Measurements from ENCODE around the gene MYO15A.

MYO15A gene

DNA sequence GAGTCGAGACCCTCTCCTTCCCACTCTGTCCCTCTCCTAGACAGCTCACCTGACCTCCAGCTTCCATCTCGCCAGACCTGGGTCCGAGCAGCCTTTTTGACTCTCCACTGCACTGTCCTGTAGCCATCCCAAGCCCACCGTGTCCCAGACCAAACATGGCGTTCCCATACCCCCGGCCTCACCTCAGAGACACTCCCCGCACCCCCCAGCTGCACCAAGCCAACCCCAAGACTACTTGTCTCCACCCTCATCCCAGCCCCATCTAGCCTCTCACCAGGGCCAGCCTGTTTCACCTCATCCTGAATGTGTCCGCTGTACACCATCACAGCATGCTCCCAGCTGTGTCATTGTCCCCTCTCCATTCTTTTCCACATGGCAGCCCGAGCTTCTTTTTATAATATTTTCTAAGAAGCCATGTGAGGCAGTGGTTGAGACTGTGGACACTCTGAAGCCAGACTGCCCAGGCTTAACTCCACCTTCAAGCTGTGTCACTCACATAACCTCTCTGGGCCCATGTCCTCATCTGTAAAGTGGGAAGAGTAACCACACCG is 1.5 kb downstream of the MYO15A start:
- TF ChIP-seq GATA1 (IDR thresholded peaks at IDR 0.05; ENCODE audit: low read depth, low read length), result no peak
- no peak for TF ChIP-seq POLR2A (IDR thresholded peaks at IDR 0.05; ENCODE audit: low read length)
- DNase-seq, result no peak

DNA sequence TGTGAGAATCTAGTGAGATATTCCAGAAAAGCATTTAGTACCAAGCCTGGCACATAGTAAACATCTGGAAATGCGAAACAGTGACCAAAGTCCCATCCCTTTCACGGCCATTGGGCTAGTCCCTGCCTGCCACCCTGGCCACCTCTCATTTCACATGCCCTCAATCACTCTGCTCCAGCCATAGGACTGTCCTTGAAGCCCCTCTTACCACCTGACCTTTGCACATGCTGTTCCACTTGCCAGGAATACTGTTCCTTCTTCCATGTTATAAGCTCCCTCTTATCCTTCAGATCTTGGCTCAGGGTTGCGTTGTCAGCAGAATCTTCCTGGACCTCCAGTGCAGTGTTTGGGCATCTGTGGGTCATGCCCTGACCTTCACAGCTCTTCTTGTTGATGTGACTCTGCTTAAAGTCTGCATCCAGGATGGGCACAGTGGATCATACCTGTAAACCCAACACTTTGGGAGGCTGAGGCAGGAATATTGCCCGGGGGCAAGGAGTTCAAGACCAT is 2.1 kb downstream of the MYO15A start:
- no peak for TF ChIP-seq POLR2A (IDR thresholded peaks at IDR 0.05; ENCODE audit: low read length)
- no peak for TF ChIP-seq GATA1 (IDR thresholded peaks at IDR 0.05; ENCODE audit: low read depth, low read length)
- DNase-seq, result no peak

DNA sequence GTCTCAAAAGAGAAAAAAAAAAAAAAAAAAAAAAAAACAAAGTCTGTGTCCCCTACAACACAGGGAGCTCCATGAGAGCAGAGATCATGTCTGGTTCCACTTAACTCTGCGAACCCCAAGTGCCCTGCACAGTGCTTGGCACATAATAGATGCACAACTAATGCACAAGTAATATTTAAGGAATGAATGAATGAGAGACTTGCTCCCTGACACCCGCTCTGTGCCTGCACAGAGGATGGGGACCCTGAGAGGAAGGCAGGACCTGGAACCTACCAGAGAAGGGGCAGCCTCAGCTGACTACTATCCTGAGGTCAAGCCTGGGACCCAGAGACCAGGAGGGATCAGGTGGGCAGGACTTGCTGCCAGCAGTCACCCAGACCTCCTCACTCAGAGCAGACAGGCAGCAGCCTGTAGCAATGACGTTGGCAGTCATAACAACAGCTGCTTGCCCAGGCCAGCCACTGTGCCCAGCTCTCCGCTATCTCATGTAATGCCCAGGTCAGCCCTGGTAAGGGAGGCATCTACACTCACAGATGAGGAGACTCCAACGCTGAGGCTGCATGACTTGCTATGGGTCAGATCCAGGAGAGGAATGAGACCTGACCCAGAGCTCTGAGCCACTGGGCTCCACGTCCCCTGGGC is 2.9 kb downstream of the MYO15A start:
- TF ChIP-seq GATA1 (IDR thresholded peaks at IDR 0.05; ENCODE audit: low read depth, low read length), result no peak
- no peak for TF ChIP-seq POLR2A (IDR thresholded peaks at IDR 0.05; ENCODE audit: low read length)

GRCh38 chr17:18115517-18115916 is 7.0 kb downstream of the MYO15A start:
- no peak for TF ChIP-seq GATA1 (IDR thresholded peaks at IDR 0.05; ENCODE audit: low read depth, low read length)
- no peak for TF ChIP-seq POLR2A (IDR thresholded peaks at IDR 0.05; ENCODE audit: low read length)
- DNase-seq, result no peak

More for the DNA sequence above, 2.9 kb downstream of the MYO15A start:
- DNase-seq, result no peak

- no peak for TF ChIP-seq GATA1 (IDR thresholded peaks at IDR 0.05; ENCODE audit: low read depth, low read length)
- TF ChIP-seq POLR2A (IDR thresholded peaks at IDR 0.05; ENCODE audit: low read length), result no peak
- no peak for DNase-seq
Observed at GRCh38 chr17:18116078-18116477, 7.5 kb downstream of the MYO15A start.

- TF ChIP-seq POLR2A (IDR thresholded peaks at IDR 0.05; ENCODE audit: low read length) (no peak), GATA1 (IDR thresholded peaks at IDR 0.05; ENCODE audit: low read depth, low read length) (no peak)
- DNase-seq, result no peak
Observed at GRCh38 chr17:18117533-18117932, 9.0 kb downstream of the MYO15A start.

- no peak for TF ChIP-seq GATA1 (IDR thresholded peaks at IDR 0.05; ENCODE audit: low read depth, low read length)
- TF ChIP-seq POLR2A (IDR thresholded peaks at IDR 0.05; ENCODE audit: low read length), result no peak
Observed at GRCh38 chr17:18117982-18118975, 9.7 kb downstream of the MYO15A start.

DNA sequence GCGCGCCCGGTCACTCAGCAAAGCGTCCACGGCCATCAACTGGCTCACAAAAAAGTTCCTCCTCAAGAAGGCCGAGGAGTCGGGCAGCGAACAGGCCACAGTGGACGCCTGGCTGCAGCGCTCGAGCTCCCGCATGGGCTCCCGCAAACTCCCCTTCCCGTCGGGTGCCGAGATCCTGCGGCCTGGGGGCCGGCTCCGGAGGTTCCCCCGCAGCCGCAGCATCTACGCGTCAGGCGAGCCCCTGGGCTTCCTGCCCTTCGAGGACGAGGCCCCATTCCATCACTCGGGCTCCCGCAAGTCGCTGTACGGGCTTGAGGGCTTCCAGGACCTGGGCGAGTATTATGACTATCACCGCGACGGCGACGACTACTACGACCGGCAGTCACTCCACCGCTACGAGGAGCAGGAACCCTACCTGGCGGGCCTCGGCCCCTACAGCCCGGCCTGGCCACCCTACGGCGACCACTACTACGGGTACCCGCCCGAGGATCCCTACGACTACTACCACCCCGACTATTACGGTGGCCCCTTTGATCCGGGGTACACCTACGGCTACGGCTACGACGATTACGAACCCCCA is 10.7 kb downstream of the MYO15A start:
- TF ChIP-seq POLR2A (IDR thresholded peaks at IDR 0.05; ENCODE audit: low read length) (no peak), GATA1 (IDR thresholded peaks at IDR 0.05; ENCODE audit: low read depth, low read length) (no peak)
- no peak for DNase-seq

More at GRCh38 chr17:18117982-18118975, 9.7 kb downstream of the MYO15A start:
- DNase-seq, result no peak

GRCh38 chr17:18119938-18120337 is 11.4 kb downstream of the MYO15A start:
- no peak for TF ChIP-seq GATA1 (IDR thresholded peaks at IDR 0.05; ENCODE audit: low read depth, low read length)
- TF ChIP-seq POLR2A (IDR thresholded peaks at IDR 0.05; ENCODE audit: low read length), result no peak

DNA sequence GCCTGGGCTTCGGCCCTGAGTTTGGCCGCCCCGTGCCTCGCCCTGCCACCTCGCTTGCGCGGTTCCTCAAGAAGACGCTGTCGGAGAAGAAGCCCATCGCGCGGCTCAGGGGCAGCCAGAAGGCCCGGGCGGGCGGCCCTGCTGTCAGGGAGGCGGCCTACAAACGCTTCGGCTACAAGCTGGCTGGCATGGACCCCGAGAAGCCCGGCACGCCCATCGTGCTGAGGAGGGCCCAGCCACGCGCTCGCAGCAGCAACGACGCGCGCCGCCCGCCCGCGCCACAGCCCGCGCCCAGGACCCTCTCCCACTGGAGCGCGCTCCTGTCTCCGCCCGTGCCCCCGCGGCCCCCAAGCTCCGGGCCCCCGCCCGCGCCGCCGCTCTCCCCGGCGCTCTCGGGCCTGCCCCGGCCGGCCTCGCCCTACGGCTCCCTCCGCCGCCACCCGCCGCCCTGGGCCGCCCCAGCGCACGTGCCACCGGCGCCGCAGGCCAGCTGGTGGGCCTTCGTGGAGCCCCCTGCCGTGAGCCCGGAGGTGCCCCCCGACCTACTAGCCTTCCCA is 12.0 kb downstream of the MYO15A start:
- TF ChIP-seq GATA1 (IDR thresholded peaks at IDR 0.05; ENCODE audit: low read depth, low read length) (no peak), POLR2A (IDR thresholded peaks at IDR 0.05; ENCODE audit: low read length) (no peak)
- DNase-seq, result no peak

More at GRCh38 chr17:18119938-18120337, 11.4 kb downstream of the MYO15A start:
- DNase-seq, result no peak

GRCh38 chr17:18121144-18121910 is 12.8 kb downstream of the MYO15A start:
- no peak for DNase-seq
- TF ChIP-seq POLR2A (IDR thresholded peaks at IDR 0.05; ENCODE audit: low read length), result no peak
- TF ChIP-seq GATA1 (IDR thresholded peaks at IDR 0.05; ENCODE audit: low read depth, low read length), result no peak

DNA sequence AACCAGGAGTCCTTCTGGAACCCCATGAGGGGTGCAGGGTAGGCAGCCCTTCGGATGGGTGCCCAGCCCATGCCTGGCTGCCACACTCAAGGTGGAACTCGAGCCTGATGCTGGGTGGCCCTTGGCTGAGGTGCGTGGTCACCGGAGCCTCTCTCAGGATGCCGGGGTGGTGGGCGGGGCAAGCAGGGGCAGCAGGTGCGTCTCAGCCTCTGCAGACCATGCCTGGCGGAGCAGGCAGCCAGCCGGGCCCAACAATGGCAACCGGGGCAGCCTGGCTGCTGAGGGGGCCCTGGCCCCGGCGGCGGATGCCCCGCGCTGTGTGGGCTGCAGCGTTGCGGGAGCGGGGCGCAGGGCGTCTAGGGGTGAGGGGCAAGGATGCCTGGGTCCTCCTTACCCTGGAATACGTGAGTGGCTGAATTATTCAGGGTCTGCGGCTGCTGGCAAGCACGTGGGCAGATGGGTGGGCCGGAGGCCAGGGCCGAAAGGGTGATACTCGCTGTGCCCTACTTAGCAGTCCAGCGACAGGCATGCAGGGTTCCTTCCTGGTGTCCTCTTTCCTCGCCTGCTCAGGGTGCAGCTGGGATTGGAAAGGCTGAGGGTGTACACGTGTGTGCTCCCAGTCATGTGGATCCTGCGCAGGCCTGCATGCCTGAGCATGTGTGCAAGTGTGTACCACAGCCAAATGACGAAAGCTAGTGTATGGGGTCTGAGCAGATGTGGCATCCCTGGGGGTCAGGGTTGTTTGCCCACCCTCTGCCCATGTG is 14.6 kb downstream of the MYO15A start:
- no peak for DNase-seq
- TF ChIP-seq POLR2A (IDR thresholded peaks at IDR 0.05; ENCODE audit: low read length) (no peak), GATA1 (IDR thresholded peaks at IDR 0.05; ENCODE audit: low read depth, low read length) (no peak)

All from erythroblast (primary cell).